MM.1S (cell line): ENCODE data around the gene NAA15.

Experiments used
- EZH2 ChIP-seq: fragments of 300-600 bp; sonication (generic); optimal IDR thresholded peaks from 2 replicates; pipeline ENCODE3; 2017; ENCODE audit warnings: low read depth, mild to moderate bottlenecking, antibody characterized with exemption, low read length, mixed read lengths
- EZH2phosphoT487 ChIP-seq: fragments of 300-600 bp; sonication (generic); IDR thresholded peaks from 2 replicates; pipeline ENCODE4 v1.6.1; 2018; ENCODE audit warnings: antibody characterized with exemption, low read length
- TF ChIP-seq, protein P1 (sequence below): fragments of 300-600 bp; sonication (generic); IDR thresholded peaks from 2 replicates; pipeline ENCODE4 v1.5.1; 2016; ENCODE audit warnings: antibody characterized with exemption, low read length, mixed read lengths

- TF ChIP-seq, protein P1, sequence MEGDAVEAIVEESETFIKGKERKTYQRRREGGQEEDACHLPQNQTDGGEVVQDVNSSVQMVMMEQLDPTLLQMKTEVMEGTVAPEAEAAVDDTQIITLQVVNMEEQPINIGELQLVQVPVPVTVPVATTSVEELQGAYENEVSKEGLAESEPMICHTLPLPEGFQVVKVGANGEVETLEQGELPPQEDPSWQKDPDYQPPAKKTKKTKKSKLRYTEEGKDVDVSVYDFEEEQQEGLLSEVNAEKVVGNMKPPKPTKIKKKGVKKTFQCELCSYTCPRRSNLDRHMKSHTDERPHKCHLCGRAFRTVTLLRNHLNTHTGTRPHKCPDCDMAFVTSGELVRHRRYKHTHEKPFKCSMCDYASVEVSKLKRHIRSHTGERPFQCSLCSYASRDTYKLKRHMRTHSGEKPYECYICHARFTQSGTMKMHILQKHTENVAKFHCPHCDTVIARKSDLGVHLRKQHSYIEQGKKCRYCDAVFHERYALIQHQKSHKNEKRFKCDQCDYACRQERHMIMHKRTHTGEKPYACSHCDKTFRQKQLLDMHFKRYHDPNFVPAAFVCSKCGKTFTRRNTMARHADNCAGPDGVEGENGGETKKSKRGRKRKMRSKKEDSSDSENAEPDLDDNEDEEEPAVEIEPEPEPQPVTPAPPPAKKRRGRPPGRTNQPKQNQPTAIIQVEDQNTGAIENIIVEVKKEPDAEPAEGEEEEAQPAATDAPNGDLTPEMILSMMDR, result no peak
- TF ChIP-seq EZH2, result no peak
- no peak for TF ChIP-seq EZH2phosphoT487
These were observed at the start of gene NAA15 for GRCh38 chr4:139301113-139301820.
